Stomach (tissue), 4 donors: ENCODE results near the gene RABGAP1L.

ENCODE experiments used
- EP300 ChIP-seq: sonication (generic); formaldehyde crosslinking; IDR thresholded peaks from one replicate; pipeline ENCODE4 v1.6.1; 2017; ENCODE audit warnings: antibody characterized with exemption
- POLR2A ChIP-seq, 4 donors: fragments of 450-650 bp; IDR thresholded peaks; one replicate each; pipeline ENCODE4 v1.6.1; 2016; ENCODE audit warnings: antibody characterized with exemption in 4 of 4, control low read depth in 2 of 4, mild to moderate bottlenecking in 1 of 4, moderate library complexity in 1 of 4
- TF ChIP-seq, protein P1 (sequence below), 7 experiments: fragments of 450-650 bp in 4 of 7; fragments of 200-600 bp in 3 of 7; sonication (generic) in 3 of 7; IDR thresholded peaks; one replicate each; pipeline ENCODE4 v1.5.1; 2016 to 2019; ENCODE audit warnings: antibody characterized with exemption in 7 of 7, control low read depth in 2 of 7, mild to moderate bottlenecking in 1 of 7

DNA sequence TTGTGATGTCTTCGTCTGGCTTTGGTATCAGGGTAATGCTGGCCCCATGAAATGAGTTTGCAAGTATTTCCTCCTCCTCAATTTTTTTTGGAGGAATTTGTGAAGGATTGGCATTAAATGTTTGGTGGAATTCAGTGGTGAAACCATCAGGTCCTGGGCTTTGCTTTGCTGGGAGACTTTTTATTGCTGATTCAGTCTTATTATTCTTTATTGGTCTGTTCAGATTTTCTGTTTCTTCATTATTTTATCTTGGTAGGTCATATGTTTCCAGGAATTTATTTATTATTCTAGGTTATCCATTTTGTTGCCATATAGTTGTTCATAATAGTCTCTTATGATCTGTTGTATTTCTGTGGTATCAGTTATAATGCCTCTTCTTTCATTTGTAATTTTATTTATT is 126.7 kb downstream of the RABGAP1L start:
- TF ChIP-seq, protein P1, sequence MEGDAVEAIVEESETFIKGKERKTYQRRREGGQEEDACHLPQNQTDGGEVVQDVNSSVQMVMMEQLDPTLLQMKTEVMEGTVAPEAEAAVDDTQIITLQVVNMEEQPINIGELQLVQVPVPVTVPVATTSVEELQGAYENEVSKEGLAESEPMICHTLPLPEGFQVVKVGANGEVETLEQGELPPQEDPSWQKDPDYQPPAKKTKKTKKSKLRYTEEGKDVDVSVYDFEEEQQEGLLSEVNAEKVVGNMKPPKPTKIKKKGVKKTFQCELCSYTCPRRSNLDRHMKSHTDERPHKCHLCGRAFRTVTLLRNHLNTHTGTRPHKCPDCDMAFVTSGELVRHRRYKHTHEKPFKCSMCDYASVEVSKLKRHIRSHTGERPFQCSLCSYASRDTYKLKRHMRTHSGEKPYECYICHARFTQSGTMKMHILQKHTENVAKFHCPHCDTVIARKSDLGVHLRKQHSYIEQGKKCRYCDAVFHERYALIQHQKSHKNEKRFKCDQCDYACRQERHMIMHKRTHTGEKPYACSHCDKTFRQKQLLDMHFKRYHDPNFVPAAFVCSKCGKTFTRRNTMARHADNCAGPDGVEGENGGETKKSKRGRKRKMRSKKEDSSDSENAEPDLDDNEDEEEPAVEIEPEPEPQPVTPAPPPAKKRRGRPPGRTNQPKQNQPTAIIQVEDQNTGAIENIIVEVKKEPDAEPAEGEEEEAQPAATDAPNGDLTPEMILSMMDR (IDR thresholded peaks at IDR 0.05), result no peak
- TF ChIP-seq EP300 (no peak), POLR2A (IDR thresholded peaks at IDR 0.05) (no peak)
